Astrocyte (in vitro differentiated cells and primary cell): Measurements from ENCODE around the gene MINDY3.

Experiments used
- EZH2 ChIP-seq: IDR thresholded peaks from 2 replicates; pipeline ENCODE4 v1.6.1; 2012; ENCODE audit warnings: mild to moderate bottlenecking, low read length, inconsistent platforms; ENCODE audit not compliant: insufficient read depth
- TF ChIP-seq, protein P1 (sequence below): IDR thresholded peaks from 2 replicates; pipeline ENCODE4 v1.5.1; 2011; ENCODE audit warnings: low read depth, mild to moderate bottlenecking, inconsistent platforms, low read length, moderate library complexity; ENCODE audit not compliant: insufficient read depth

- TF ChIP-seq, protein P1, sequence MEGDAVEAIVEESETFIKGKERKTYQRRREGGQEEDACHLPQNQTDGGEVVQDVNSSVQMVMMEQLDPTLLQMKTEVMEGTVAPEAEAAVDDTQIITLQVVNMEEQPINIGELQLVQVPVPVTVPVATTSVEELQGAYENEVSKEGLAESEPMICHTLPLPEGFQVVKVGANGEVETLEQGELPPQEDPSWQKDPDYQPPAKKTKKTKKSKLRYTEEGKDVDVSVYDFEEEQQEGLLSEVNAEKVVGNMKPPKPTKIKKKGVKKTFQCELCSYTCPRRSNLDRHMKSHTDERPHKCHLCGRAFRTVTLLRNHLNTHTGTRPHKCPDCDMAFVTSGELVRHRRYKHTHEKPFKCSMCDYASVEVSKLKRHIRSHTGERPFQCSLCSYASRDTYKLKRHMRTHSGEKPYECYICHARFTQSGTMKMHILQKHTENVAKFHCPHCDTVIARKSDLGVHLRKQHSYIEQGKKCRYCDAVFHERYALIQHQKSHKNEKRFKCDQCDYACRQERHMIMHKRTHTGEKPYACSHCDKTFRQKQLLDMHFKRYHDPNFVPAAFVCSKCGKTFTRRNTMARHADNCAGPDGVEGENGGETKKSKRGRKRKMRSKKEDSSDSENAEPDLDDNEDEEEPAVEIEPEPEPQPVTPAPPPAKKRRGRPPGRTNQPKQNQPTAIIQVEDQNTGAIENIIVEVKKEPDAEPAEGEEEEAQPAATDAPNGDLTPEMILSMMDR, result no peak
- no peak for TF ChIP-seq EZH2
These were observed 23.5 kb downstream of the MINDY3 start for GRCh38 chr10:15836807-15837206.
